Retinal pigment epithelial cell (primary cell): Measurements from ENCODE around the gene PCGF5.
"Not testable (repeated sequence)": the region's sequence is repeated elsewhere in the genome, so short reads cannot be mapped to it uniquely, and the experiment has no call there.

ENCODE experiments used
- DNase-seq: peaks from one replicate; pipeline ENCODE4 v3.0.0-alpha.2; 2010; ENCODE audit warnings: low read depth
- H3K4me3 ChIP-seq: 2 replicates; pipeline ENCODE4 v1.5.1; 2011; ENCODE audit warnings: mild to moderate bottlenecking, low read length, control low read depth, moderate library complexity
- TF ChIP-seq, protein P1 (sequence below): conservative IDR thresholded peaks from 2 replicates; pipeline ENCODE4 v1.5.1; 2011; ENCODE audit warnings: low read depth, low read length, control low read depth, inconsistent platforms

The PCGF5 gene

DNA sequence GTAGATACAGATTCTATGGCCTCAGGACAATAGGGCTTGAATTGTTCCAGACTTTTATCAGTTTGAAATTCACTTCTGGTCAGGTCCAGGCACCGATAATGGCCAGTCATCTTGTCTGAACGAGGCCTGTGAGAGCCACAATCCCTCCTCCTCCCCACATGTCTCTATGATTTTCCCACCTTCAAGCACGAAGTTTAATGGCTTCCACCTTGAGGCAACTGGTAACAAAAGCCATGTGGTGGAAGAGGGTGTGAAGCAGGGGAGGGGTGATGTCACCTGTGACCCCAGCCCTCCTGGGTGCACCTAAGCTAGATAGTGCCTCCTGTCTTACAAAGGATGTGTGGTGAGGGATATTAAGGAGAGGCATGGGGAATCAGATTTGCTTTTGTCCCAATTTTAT, 89.2 kb downstream of the PCGF5 start:
- TF ChIP-seq, protein P1, sequence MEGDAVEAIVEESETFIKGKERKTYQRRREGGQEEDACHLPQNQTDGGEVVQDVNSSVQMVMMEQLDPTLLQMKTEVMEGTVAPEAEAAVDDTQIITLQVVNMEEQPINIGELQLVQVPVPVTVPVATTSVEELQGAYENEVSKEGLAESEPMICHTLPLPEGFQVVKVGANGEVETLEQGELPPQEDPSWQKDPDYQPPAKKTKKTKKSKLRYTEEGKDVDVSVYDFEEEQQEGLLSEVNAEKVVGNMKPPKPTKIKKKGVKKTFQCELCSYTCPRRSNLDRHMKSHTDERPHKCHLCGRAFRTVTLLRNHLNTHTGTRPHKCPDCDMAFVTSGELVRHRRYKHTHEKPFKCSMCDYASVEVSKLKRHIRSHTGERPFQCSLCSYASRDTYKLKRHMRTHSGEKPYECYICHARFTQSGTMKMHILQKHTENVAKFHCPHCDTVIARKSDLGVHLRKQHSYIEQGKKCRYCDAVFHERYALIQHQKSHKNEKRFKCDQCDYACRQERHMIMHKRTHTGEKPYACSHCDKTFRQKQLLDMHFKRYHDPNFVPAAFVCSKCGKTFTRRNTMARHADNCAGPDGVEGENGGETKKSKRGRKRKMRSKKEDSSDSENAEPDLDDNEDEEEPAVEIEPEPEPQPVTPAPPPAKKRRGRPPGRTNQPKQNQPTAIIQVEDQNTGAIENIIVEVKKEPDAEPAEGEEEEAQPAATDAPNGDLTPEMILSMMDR, result no peak
- no peak for DNase-seq
- no peak overlapping the region for H3K4me3 ChIP-seq

DNA sequence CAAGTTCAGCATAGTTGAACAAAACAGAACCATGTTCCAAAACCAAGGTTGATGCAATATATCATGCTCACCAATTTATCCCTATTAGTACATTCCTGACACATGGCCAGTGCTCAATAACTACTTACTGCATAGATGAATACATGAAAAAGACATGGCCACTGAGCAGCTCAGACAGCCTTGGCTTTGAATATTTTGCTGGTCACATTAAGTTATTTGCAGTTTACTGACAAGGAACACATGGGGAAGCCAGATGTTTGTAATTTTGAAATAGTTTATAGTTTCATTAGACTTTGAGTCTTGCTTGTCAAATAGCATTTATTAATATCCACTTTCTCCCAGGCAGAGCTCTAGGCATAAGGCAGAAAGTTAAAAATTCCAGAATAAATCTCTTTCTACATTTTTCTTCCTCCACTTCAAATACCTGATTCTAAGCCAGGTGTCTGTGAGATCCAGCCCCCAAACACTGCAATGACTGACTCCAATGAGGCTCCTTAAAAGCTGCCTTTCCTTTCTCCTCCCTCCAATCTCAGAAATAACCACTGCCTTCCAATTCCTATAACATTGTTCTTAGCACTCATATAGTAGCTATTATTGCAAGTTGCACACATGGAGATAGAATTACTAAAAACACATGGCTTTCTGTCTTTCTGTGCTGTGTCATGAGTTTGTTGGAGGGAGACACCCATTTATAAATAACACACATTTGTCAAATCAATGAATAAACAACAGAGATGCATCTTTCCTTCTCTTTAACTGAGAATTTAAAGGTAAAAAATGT, 91.3 kb downstream of the PCGF5 start:
- H3K4me3 ChIP-seq, result no peak overlapping the region
- TF ChIP-seq, protein P1, result no peak
- no peak for DNase-seq

DNA sequence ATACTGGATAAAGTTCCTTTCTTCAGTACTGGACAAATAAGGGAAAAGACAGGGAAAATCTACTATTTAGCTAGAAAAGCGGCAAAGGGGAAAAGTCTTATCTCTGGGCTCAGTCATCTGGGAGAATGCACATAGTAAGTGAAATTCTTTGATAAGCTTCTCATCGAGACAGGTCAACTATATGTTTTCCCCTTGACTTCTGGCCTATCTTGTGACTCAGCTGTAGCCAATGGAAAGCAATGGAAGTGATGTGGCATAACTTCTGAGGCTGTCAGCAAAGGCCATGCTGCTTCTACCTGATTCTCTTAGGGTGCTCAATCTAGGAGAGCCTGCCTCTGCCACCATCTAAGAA, 91.9 kb downstream of the PCGF5 start:
- no peak for DNase-seq
- no peak overlapping the region for H3K4me3 ChIP-seq
- TF ChIP-seq, protein P1, result no peak

DNA sequence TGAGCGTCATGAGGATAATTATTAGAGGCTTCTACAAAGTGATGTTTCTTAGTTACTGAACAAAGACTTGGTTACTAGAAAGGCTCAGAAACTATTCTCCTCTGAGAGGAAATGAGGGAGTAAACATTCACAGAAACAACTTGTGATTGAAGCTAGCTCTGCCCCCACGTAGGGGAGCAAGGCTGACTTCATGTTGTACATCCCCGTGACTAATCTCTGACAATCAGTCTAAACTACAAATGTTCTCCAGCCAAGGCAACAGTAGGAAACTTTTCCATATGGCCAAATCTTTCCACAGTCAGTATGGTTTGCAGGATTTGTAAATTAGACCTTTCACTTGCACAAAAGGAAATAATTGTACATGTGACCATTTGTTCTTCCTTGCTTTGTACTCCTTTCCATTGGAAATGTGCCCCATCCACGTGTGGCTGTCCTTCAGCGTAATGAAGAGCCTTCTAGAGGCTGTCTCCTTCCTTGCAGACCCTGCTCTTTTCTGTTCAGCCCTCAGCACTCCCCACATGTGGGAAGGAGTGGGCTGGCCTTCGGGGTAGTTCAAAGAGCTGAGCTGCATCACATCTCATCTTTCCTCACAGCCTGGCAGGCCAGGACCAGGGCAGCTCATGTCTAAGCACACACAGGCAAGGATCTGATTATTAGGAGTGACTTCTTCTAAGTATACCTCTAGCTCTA, 93.5 kb downstream of the PCGF5 start:
- H3K4me3 ChIP-seq, result no peak overlapping the region
- no peak for DNase-seq
- TF ChIP-seq, protein P1, result no peak

DNA sequence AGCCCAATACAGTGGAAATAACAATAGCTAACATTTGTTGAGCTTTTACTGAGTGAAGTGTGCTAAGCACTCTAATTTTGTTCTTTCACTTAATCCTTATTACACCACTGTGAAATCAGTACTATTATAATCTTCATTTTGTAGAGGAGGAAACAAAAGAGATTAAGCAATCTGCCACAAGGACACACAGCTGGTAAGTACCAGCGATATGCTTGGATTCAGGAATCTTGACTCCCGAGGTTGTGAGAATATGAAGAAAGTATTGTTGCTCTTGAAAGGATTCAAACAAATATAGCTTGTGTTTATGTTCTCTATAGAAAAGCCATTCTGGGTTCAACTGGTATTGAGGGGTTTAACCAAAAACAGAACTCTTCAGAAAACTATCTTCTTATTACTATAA, 96.0 kb downstream of the PCGF5 start:
- H3K4me3 ChIP-seq, result no peak overlapping the region
- TF ChIP-seq, protein P1, result no peak
- DNase-seq, result no peak

DNA sequence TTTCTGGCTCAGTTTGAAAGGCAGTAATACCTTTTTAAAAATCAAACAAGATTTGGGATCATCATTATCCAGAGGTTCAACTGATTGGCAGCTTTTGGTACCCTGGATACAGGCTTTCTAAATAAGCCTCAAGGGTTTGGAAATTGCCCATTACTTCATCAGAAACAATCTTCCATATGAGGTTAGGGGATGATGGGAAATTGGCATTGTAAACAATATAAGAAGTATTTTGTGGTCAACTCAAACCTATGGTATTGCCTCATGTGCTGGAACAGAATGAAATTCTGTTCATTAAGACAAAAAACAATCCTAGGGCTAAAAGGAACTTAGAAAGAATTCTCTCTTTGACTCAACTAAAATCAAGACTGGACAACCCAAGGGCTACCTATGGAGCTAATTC, 97.1 kb downstream of the PCGF5 start:
- no peak overlapping the region for H3K4me3 ChIP-seq
- TF ChIP-seq, protein P1, result no peak
- no peak for DNase-seq

DNA sequence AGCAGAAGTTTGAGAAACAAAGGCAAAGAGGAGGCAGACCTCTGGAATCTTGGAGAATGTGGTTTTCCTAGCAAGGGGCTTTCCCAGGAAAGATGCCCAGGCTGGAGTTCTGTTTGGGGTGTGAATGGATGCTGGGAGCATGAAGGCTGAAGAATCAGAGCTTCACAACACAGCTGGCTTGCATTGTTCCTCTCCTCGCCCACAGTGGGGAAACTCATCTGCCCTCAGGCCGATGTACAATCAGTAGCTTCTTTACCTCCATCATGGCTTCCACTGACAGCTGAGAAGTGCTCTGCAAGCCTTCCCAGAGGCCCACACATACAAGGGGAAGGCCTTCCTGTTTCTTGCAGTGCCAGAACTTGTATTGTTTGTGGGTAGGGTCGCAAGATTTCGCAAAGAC, 98.9 kb downstream of the PCGF5 start:
- no peak overlapping the region for H3K4me3 ChIP-seq
- DNase-seq, result no peak
- TF ChIP-seq, protein P1, result no peak

DNA sequence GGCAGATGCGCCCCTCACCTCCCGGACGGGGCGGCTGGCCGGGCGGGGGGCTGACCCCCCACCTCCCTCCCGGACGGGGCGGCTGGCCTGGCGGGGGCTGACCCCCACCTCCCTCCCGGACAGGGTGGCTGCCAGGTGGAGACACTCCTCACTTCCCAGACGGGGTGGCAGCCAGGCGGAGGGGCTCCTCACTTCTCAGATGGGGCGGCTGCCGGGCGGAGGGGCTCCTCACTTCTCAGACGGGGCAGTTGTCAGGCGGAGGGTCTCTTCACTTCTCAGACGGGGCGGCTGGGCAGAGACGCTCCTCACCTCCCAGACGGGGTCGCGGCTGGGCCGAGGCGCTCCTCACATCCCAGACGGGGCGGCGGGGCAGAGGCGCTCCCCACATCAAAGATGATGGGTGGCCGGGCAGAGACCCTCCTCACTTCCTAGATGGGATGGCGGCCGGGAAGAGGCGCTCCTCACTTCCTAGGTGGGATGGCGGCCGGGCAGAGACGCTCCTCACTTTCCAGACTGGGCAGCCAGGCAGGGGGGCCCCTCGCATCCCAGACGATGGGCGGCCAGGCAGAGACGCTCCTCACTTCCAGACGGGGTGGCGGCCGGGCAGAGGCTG, 102.9 kb downstream of the PCGF5 start:
- DNase-seq, H3K4me3 ChIP-seq: not testable (repeated sequence)
